DMS53 treated with DMSO at 0.1 percent for 48 hours (cell line): ENCODE data around the gene INKA1.

Experiments
- DNase-seq: peaks from one replicate; lab custom pipeline; 2025; ENCODE audit not compliant: unreplicated experiment; lab: John Stamatoyannopoulos, UW

INKA1 gene

DNA sequence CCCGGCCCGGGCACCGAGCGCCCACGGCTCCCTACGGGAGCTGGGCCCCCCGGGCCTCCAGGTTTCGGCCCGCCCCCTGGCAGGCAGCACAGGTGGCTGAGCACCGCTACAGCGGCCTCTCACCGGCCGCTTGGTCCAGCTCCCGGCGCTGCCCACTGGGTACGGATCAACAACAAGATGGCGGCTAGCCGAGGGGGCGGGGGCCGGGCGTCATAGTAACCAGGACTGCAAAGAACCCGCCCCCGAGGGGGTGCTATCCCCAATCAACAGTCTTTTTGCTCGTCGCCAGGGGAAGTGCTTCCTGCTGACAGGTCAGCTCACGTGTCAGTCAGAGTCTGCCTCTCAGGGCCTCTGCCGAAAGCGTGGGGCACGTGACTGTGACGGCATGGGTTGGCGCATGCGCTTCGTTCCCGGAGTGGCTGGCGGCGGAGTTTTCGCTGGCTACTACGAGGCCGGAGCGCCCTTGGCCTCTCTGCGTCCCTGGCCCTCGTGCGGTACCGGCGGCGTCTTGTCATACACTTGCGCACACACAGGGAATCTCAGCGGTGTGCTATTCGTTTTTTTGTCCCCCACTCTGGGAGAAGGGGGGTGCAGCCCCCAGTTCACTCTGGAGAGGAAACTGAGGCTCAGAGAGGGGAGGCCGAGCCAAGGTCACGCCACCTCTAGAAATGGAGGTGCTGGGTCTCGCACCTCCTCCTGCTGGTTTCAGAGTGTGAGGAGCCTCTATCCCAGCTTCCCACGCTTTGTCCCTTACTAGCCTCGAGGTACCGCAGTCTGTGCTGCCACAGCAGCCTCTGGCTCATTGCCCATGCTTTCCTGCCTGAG is 16.5 kb upstream of the INKA1 start, which contains the start of gene IP6K1:
IP6K1 (minus strand) TSS at position 186 of the 825 bp plus-strand sequence. CDS start 38,502 bp downstream, outside the sequence.
- peak; percentile 81 for DNase-seq

DNA sequence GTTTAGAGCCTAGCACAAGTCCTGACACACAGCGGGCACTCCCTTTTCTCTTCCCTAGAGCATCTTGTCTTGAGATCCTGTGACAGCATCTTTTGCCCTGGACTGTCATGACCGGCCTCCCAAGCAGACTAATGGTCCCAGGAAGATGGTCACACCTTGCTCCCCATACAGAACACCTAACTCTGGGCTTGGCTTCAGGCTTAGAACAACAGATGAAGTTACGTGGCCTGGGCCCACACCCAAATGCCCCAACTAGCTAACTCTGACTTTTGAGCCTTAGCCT is 15.9 kb upstream of the INKA1 start:
- no peak for DNase-seq

DNA sequence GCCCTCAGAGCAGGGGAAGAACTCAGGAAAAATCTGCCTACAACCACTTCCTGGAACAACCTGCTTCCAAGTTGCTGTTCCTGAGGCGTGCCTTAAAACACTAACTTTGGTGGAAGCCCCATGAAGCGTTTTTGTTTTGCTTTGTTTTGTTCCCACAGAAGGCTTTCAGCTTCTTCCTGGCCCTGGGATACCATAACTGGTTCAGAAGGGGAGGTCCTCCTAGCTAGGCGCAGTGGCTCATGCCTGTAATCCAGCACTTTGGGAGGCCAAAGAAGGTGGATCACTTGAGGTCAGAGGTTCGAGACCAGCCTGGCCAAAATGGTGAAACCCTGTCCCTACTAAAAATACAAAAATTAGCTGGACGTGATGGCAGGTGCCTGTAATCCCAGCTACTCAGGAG is 15.5 kb upstream of the INKA1 start:
- DNase-seq = no peak

DNA sequence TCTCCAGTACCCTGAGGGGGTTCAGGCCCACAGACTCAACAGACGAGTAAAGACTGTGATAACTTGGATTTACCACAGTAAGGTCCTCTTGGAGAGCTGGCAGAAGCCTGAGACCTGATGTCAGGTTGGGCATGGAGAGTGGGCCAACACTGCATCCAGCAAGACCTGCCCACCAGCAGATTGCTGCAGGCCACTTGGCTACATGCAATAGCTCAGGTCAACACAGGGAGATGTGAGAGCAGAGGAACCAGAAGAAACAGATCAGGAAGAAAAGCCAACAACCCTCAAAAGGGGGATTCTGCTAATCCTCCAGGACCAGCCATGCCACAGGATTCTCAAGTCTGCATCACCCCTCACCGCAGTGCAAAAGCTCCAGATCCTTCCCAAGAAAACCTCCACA is 15.0 kb upstream of the INKA1 start:
- no peak for DNase-seq

DNA sequence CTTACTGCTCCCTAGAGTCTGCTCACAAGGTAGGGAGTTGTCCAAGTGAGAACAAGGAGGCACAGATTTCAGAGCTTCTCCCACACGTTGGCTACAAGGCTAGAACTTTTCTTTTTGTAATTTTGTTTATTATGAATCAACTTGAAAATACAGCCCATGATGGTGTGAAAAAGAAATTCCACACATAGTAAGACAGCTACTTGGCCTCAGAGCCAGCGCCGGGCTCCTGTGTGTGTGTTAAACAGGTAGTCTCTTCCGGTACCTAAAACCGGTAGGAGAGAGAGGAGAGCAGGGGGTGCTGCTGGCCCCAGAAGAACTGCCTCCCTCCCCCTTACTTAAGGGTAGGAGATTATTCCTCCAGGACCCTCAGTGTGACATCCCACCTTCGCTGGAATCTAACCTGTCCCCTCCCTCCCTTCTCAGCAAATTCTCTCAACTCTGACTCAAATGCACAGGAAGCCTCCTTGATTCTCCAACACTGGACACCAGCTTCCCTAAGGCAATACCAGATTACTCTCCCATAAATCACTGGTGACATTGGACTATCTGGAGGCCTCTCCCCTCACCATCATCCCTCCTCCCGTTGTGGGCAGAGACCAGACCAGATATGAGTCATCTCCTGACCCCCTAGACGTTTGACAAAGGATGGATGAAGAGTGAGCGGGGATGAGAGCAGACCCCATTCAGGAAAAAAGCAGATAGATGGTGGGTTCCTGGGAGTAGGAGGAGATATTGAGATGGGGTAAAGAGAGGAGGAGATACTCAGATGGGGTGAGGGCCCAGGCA is 12.2 kb upstream of the INKA1 start:
- no peak for DNase-seq

DNA sequence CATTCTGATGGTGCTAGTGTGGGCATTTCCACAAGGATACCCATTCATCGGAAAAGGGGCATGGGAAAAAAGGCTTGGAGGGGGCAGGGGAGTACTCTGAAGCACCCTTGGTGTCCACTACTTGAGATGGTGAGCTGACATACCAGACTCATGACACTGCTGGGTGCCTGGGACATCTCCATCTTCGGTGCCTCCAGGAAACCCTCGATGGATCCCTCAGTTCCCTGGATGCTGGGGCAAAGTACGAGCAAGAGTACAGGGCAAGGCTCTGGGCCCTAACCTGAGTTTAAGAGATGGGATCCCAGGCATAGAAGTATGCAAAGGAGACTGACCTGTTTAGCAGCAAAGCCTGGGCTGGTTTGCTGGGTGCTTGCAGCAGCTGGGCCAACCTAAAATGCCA is 11.5 kb upstream of the INKA1 start:
- no peak for DNase-seq

DNA sequence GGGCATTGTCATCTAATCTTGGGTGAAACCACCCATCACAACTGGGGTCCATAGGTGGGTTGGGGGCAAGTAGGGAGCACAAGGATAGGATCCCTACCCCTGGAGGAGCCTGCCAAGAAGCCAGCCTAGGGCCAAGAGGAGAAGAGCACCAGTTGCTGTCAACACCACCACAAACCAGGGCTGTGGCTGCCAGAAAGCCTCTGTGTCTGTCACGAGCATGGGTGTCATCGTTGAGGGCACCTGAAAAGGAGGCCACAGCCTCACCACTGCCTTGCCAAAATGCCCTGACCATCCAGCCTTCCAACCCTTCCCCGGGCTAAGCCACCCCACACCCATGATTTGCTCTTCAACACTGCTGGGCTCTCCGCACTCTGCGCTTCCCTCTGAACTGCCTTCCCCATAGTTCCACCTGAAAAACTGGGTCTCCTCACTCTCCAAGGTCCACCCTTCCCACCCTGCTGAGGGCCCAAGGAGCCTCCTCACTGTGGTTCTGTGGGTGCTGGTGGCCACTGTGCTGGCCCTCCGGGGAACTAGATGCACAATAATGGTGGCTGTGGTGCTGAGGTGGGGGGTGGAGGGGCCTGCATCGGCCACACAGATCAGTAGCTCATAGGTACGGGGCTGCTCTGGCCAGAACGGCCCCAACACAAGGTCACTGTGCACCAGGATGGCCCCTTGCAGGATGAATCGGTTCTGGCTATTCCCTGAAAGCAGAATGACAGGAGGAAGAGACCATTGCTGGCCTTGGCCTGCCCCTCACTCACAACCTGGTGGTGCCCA is 10.5 kb upstream of the INKA1 start:
- DNase-seq = no peak

DNA sequence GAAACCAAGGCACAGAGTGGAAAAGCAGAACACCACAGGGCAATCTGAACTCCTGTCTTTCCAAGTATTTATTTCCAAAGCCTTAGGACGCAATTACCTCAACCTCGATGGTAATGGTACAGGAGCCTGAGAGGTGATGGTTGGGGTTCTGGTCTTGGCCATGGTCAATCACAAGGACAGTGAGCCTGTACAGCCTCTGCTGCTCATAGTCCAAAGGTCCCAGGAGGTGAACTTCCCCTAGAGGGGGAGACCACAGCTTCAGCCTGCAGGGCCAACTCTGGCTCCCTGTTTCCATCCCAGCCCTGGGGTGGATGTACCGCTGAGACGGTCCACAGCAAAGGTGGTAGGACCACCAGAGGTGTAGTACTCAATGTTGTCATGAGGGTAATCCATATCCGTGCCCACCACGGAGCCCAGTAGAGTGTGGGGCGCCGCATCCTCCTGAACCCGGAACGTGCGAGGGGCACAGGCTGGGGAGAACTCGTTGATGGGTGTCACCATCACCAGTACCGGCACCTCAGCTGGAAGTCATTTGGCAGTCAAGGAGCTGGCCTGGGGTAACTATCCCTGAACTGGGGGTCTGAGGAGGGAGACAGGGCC is 9.5 kb upstream of the INKA1 start:
- no peak for DNase-seq

DNA sequence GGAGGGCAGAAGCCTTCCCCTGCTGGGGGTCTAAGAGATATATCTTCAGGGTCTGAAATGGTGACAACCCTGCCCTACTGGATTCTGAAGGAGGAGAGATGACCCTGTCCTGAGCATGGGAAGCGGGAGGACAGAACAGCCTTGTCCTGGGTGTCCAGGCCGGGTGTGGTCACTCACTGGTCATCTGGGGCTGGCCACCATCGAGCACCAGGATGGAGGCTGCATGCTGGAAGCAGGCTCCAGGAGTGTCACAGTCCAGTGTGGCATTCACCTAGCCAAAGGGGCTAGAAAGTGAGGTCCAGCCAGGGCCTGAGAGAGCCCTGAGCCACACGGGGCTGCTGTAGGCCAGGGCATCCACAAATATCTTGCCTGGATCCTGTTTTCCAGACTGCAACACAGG is 8.6 kb upstream of the INKA1 start:
- no peak for DNase-seq

DNA sequence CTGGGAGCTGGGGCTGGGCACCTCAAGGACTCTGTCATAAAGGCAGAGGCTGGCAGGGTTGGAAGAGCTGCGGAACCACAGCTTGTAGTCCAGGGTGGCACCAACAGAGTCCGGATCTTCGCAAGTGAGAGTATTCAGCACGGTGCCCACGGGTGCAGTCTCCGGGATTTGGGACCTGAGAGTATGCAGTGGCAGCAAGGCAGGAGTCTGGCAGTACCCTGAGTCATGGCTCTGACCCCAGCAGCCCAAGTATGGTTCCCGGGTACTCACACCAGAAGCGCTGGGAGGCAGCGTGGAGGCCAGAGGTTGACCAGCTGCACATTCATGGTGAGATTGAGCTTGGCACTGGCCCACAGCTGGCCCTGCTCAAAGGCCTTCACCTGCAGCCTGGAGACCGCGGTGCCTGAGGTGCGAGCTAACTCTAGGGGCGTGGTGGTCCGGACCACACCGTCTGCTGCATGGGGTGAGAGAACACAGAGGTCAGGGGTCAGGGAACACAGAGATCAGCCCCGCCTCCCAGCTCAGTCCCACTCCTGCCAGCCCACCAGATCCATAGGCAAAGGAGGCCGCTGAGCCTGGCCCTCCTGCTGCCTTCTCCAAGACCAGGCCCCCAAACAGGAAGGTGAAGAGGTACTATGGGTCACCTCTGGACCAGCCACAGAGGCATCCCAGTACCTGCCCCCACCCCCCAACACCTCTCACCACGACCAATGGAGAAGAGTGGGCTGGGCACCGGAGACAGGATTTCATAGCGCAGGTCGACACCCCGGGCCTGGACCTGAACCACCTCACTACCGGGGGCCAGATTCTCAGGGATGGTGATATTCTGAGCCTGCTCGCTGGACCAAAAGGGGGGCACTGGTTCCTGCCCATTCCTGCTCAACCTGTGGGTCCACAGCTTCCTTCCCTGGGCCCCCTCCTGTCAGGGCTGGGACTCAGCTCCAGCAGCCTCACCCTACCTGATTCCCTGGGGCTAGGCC is 7.8 kb upstream of the INKA1 start:
- no peak for DNase-seq

DNA sequence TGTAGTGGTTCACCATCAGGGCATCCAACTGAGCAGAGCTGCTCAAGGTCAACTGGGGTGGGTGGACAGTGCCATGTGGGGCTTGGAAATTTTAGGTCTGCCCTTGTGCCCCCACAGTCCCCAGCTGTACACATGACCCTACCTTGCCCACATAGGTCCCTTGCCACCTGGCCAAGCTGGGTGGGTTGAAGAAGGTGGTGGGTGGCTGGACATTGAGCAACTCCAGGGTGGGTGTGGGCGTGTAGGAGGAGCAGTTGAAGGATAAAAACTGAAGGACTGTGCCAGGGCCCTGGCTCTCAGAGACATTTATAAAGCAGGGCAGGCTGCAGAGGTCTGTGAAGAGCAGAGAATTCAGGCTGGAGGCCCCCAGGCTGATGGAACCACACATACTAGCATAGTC is 4.0 kb upstream of the INKA1 start:
- no peak for DNase-seq

DNA sequence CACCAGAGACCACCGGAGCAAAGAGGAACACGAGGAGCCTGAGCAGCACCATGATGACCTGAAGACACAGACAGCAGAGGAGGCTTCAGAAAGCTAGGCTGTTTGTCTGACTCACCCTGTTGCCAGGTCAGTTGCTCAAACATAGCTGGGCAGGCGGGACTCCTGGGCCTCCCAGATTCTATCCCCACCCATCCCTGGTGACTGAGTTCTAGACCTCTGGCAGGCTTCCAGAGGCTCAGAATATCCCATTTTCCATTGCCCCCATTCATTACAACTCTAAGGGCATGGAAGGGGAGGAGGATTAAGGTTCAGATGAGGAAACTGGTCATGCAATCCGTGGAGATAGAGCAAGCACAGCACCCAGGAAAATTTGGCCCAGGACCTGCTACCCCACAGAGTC is 3.3 kb upstream of the INKA1 start, which contains the start of gene CDHR4:
CDHR4 (minus strand) TSS at position 113 of the 400 bp plus-strand sequence; CDS start at position 52, 61 bp downstream.
- no peak for DNase-seq

DNA sequence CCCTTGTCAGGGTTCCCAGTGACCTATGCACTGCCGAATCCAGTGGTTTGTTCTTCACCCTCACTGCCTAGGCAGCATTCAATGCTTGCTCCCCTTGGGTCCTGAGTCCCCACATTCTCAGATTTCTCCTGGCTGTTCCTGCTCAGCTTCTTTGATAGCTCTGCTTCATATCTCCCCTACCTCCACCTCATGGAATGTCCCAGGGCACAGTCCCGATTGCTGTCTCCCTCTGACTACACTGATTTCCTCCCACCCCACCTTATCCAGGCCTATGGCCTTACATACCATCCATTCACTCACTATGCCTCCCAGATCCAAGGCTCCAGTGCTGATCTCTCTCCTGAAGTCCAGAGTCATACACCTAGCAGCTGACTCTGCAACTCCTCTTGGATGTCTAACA is 1.9 kb upstream of the INKA1 start:
- DNase-seq = no peak

DNA sequence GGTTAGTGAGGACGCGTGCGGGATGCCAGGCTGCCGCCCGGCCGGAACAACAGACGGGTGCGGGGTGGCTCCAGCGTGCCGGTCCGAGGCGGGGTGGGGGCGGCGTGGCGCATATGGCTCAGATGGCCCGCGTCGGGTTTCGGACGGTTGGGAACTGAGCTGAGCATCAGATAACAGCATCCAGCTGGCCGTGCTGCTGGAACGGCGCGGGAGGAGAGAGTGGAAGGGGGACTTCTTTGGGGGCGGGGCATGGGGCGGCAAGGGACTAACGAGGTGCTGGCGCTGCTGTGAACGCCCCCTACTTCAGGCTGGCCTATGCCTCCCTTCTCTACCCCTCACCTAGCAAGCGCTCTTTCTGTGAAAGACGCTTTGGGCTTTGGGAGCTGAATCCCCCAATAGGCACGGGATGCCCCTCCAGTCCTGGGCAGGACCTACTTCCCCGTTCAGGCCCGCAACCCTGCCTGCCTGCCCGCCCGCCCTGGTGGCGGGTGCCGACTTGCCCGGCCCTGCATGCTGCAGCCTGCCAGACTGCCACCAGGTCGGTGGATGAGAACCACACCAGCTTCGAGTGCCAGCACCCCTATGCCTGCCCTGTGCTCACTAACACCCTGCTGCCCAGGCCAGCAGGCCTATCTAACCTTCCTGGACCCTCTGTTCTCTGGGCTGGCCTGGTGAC is 542 bp downstream of the INKA1 start:
- no peak for DNase-seq

DNA sequence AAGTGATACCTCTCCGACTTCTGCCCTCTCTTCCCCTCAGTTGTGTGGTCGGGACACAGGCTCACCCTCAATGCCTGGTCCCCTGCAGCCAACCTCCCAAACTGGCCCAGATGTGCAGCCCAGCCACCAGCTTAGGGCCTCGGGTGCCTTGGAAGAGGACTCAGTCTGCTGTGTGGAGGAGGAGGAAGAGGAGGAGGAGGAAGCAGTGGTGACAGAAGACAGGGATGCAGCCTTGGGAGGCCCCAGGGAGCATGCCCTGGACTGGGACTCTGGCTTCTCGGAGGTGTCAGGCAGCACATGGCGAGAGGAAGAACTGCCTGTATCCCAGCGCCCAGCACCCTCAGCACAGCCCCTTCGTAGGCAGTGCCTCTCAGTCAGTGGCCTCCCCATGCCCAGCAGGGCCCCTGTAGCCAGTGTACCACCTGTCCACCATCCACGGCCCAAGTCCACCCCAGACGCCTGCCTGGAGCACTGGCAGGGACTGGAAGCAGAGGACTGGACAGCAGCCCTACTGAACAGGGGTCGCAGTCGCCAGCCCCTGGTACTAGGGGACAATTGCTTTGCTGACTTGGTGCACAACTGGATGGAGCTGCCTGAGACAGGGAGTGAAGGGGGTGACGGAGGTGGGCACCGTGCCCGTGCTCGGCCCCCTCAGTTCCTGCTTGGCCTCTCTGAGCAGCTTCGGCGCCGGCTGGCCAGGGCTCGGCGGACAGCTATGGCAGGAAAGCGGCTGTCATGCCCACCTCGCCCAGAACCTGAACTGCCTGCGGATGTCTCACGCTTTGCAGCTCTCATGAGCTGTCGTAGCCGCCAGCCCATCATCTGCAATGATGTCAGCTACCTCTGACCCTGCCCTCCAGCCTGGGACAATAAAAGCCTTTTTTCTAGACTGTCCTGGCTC is 1.3 kb downstream of the INKA1 start:
- DNase-seq = no peak

DNA sequence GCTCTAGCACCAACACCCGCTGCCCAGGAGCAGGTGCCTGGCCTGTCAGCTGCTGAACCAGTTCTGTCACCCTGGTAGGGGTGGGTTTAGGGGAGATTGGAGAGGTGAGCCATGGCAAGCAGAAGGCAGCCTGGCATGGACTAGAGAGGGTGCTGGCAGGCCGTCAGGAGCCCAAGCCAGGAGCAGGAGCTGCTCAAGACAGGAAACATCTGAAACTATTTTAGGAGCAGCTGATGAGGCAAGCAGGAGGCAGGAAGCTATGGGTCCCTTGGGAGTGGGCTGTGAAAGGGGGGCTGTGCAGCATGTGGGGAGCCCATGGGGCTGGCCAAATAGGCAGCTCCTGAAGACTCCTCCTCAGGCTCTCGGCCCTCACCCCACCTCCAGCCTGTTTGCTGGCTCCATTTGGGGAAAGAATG is 2.3 kb downstream of the INKA1 start:
- peak; percentile 21 for DNase-seq

DNA sequence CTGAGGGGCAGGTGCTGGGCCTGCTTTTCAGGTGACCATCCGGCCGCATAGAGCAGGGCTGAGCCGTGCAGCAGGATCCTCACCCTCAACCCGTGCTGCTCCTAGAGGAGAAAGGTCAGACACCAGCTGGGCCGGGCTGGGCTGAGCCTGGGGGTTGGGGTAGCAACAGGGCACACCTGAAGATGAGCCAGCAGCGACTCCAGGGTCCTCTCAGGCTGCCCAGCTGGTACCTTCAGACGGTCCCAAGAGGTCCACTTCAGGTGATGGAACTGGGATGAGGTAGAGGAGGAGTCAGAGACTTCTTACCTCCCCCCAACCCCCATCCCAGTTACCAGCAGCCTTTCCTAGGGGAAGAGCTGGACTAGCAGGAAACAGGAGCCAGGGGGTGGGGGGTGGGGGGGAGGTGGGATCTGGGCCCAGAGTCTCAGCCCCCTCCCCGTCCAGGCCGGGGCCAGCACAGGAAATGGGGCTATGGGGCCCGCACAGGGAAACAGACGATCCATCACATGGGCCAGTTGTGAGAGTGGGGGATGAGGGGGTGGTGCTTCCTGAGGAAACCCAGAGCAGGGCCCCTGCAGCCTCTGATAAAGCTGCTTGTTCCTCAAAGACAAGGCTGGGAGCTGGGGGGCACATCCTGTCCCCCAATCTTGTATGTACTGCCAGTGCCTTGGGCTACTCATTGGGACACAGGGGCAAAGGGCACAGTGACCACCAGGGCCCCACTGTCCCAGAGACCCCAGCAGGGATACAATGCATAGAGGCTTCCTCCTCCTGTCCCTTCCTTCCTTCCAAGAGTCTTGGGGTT is 3.0 kb downstream of the INKA1 start:
- no peak for DNase-seq

DNA sequence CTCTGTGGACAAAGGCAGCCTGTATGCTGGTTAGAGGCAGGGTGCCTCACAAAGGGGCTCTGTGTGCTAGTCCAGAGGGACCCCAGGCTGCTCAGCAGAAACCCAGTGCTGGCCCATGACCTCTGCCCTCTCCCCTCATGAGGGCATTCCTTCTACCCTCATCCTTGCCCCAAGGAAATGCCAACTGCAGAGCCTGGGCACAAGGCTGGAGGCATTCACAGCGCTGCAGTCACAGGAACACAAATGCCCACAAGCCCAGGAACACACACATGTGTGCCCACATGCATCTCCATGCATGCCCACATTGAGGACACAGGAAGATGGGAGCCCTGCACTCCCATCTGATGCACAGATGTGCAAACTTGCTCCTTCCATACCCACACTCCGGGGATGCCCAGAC is 3.8 kb downstream of the INKA1 start:
- DNase-seq = no peak
